H9 (cell line): Measurements from ENCODE around the gene WDR37. TPM values are rescaled to one million over a fixed set of nuclear protein-coding genes. Genes with fewer than 3 reads are reported as not detected.

Source experiments
- DNase-seq: peaks from one replicate; pipeline ENCODE4 v3.0.0-alpha.2; 2017
- H2AFZ ChIP-seq: one replicate; pipeline ENCODE4 v1.6.1; 2013; ENCODE audit warnings: mild to moderate bottlenecking, low read length, control low read depth, moderate library complexity
- H2AK5ac ChIP-seq: 2 replicates; pipeline ENCODE4 v1.6.1; 2013; ENCODE audit warnings: low read length, control low read depth, mixed read lengths; ENCODE audit not compliant: insufficient read length
- H2BK120ac ChIP-seq: one replicate; pipeline ENCODE4 v1.6.1; 2013; ENCODE audit warnings: low read depth, mild to moderate bottlenecking, low read length, control low read depth, inconsistent platforms; ENCODE audit not compliant: poor library complexity, severe bottlenecking
- H2BK12ac ChIP-seq: 2 replicates; pipeline ENCODE4 v1.6.1; 2013; ENCODE audit warnings: low read length, control low read depth, mixed read lengths, low read depth; ENCODE audit not compliant: insufficient read length
- H2BK15ac ChIP-seq: 2 replicates; pipeline ENCODE4 v1.6.1; 2013; ENCODE audit warnings: low read depth, low read length, control low read depth
- H2BK20ac ChIP-seq: one replicate; pipeline ENCODE4 v1.6.1; 2013; ENCODE audit warnings: low read depth, mild to moderate bottlenecking, low read length, control low read depth, inconsistent platforms; ENCODE audit not compliant: poor library complexity, severe bottlenecking
- H2BK5ac ChIP-seq: 2 replicates; pipeline ENCODE4 v1.6.1; 2013; ENCODE audit warnings: low read length, control low read depth, mixed read lengths; ENCODE audit not compliant: insufficient read length
- H3K14ac ChIP-seq: 2 replicates; pipeline ENCODE4 v1.6.1; 2013; ENCODE audit warnings: low read length, control low read depth; ENCODE audit not compliant: insufficient read depth
- H3K18ac ChIP-seq: 2 replicates; pipeline ENCODE4 v1.6.1; 2013; ENCODE audit warnings: low read depth, mild to moderate bottlenecking, mixed read lengths, low read length, control low read depth; ENCODE audit not compliant: insufficient read length
- H3K23ac ChIP-seq: 2 replicates; pipeline ENCODE4 v1.6.1; 2013; ENCODE audit warnings: low read length, control low read depth, mixed read lengths, low read depth; ENCODE audit not compliant: insufficient read length
- H3K23me2 ChIP-seq: 2 replicates; pipeline ENCODE4 v1.6.1; 2013; ENCODE audit warnings: low read depth, mild to moderate bottlenecking, mixed read lengths, low read length, control low read depth; ENCODE audit not compliant: insufficient read length, poor library complexity, severe bottlenecking
- H3K27ac ChIP-seq: 2 replicates; pipeline ENCODE4 v1.5.1; 2013; ENCODE audit warnings: low read length, control low read depth, mixed read lengths, low read depth; ENCODE audit not compliant: insufficient read length
- H3K27me3 ChIP-seq: 2 replicates; pipeline ENCODE4 v1.6.1; 2013; ENCODE audit warnings: low read length, control low read depth, inconsistent platforms; ENCODE audit not compliant: insufficient read depth
- H3K4ac ChIP-seq: 2 replicates; pipeline ENCODE4 v1.6.1; 2013; ENCODE audit warnings: low read depth, mild to moderate bottlenecking, control low read depth, inconsistent platforms, low read length, moderate library complexity
- H3K4me1 ChIP-seq: 2 replicates; pipeline ENCODE4 v1.6.1; 2013; ENCODE audit warnings: low read length, control low read depth, inconsistent platforms; ENCODE audit not compliant: insufficient read depth
- H3K4me2 ChIP-seq: 2 replicates; pipeline ENCODE4 v1.6.1; 2013; ENCODE audit warnings: low read length, control low read depth, mixed read lengths; ENCODE audit not compliant: insufficient read length, insufficient read depth
- H3K56ac ChIP-seq: 2 replicates; pipeline ENCODE4 v1.6.1; 2013; ENCODE audit warnings: low read depth, mild to moderate bottlenecking, mixed read lengths, low read length, control low read depth; ENCODE audit not compliant: insufficient read length
- H3K79me1 ChIP-seq: 2 replicates; pipeline ENCODE4 v1.6.1; 2013; ENCODE audit warnings: low read depth, mild to moderate bottlenecking, moderate library complexity, low read length, control low read depth, inconsistent platforms; ENCODE audit not compliant: insufficient read depth, poor library complexity, severe bottlenecking
- H3K79me2 ChIP-seq: 2 replicates; pipeline ENCODE4 v1.6.1; 2013; ENCODE audit warnings: low read length, control low read depth, inconsistent platforms; ENCODE audit not compliant: insufficient read depth
- H3K9ac ChIP-seq: 2 replicates; pipeline ENCODE4 v1.6.1; 2013; ENCODE audit warnings: low read length, control low read depth, mixed read lengths; ENCODE audit not compliant: insufficient read length; ENCODE audit errors: extremely low read depth
- H3K9me3 ChIP-seq: one replicate; pipeline ENCODE4 v1.6.1; 2013; ENCODE audit warnings: low read depth, low read length, inconsistent platforms; ENCODE audit not compliant: control insufficient read depth
- H3T11ph ChIP-seq: one replicate; pipeline ENCODE4 v1.6.1; 2013; ENCODE audit warnings: mild to moderate bottlenecking, low read length, control low read depth, inconsistent platforms
- H4K20me1 ChIP-seq: one replicate; pipeline ENCODE4 v1.6.1; 2013; ENCODE audit not compliant: control insufficient read depth, insufficient read length, insufficient read depth
- H4K5ac ChIP-seq: 2 replicates; pipeline ENCODE4 v1.6.1; 2013; ENCODE audit warnings: low read depth, mild to moderate bottlenecking, mixed read lengths, low read length, control low read depth; ENCODE audit not compliant: insufficient read length
- H4K8ac ChIP-seq: replicated peaks from 2 replicates; pipeline ENCODE4 v1.6.1; 2013; ENCODE audit warnings: low read length, control low read depth, mixed read lengths, low read depth; ENCODE audit not compliant: insufficient read length
- H4K91ac ChIP-seq: 2 replicates; pipeline ENCODE4 v1.6.1; 2013; ENCODE audit warnings: low read depth, mild to moderate bottlenecking, moderate library complexity, mixed read lengths, low read length, control low read depth; ENCODE audit not compliant: insufficient read length
- H3K27ac Mint-ChIP-seq, 3 experiments: 2 replicates in 2 of 3; 3 replicates in 1 of 3; pipeline ENCODE4 v1.8.0; 2020 to 2021; ENCODE audit warnings: mixed read lengths in 3 of 3, mild to moderate bottlenecking in 1 of 3, moderate library complexity in 1 of 3
- H3K27me3 Mint-ChIP-seq: 2 replicates; pipeline ENCODE4 v1.8.0; 2021; ENCODE audit warnings: low read depth, mild to moderate bottlenecking, moderate library complexity, mixed read lengths
- H3K36me3 Mint-ChIP-seq, 3 experiments: 2 replicates in 2 of 3; 3 replicates in 1 of 3; pipeline ENCODE4 v1.8.0; 2020 to 2021; ENCODE audit warnings: low read depth in 3 of 3, mixed read lengths in 3 of 3; ENCODE audit not compliant: insufficient read depth in 1 of 3
- H3K4me1 Mint-ChIP-seq, 2 experiments: 2 replicates each; pipeline ENCODE4 v1.8.0; 2020; ENCODE audit warnings: mixed read lengths in 2 of 2
- H3K4me3 Mint-ChIP-seq, 2 experiments: 2 replicates in 1 of 2; 3 replicates in 1 of 2; pipeline ENCODE4 v1.8.0; 2020 to 2021; ENCODE audit warnings: mild to moderate bottlenecking in 2 of 2, mixed read lengths in 2 of 2, moderate library complexity in 1 of 2
- H3K9me3 Mint-ChIP-seq, 2 experiments: 2 replicates in 1 of 2; 3 replicates in 1 of 2; pipeline ENCODE4 v1.8.0; 2020; ENCODE audit warnings: mild to moderate bottlenecking in 2 of 2, mixed read lengths in 2 of 2, moderate library complexity in 1 of 2
- CTCF ChIP-seq: fragments of 200-600 bp; sonication (generic); conservative IDR thresholded peaks from 3 replicates; pipeline ENCODE4 v1.8.0; 2021; ENCODE audit warnings: antibody characterized with exemption, mild to moderate bottlenecking
- WGBS: extraction: QIAGEN DNeasy Blood & Tissue Kit; methylation state at CpG from one replicate; pipeline ENCODE4 v1.1.7; 2013; ENCODE audit warnings: missing lambda C conversion rate, low lambda C conversion rate, mixed read lengths; ENCODE audit not compliant: insufficient read length; ENCODE audit errors: extremely low coverage; 5-methylcytosine and 5-hydroxymethylcytosine counted together
- total RNA-seq: library from RNA; stranded (reverse); gene quantifications from 2 replicates; pipeline ENCODE4 v1.2.1, GENCODE V29; 2021

WDR37 gene
- total RNA-seq, 1 experiment from 2014 or later: 13.1 TPM

GRCh38 chr10:1166828-1167275 lies 110.7 kb downstream of the WDR37 start:
- WGBS: no CpG with 5 or more reads among the region's 9 CpGs
- H3K27me3 Mint-ChIP-seq: peaks cover 9% of the 10 kb centered on the region

More at GRCh38 chr10:1166828-1167275, 110.7 kb downstream of the WDR37 start:
- H4K20me1 ChIP-seq: no peaks in the 10 kb centered on the region
- peaks cover 0 to 6% of the 10 kb centered on the region in 2 experiments; a peak in 1 of 4 replicates for H3K4me1 Mint-ChIP-seq
- no peak overlapping the region for H3K27ac ChIP-seq
- no peak overlapping the region for H4K91ac ChIP-seq
- H2BK12ac ChIP-seq: no peak overlapping the region
- H3K27me3 ChIP-seq: no peaks in the 10 kb centered on the region
- no peak overlapping the region for H3K18ac ChIP-seq
- H3T11ph ChIP-seq: no peak overlapping the region
- H3K9me3 ChIP-seq: no peaks in the 10 kb centered on the region
- no peak overlapping the region for H2BK15ac ChIP-seq
- H3K4me1 ChIP-seq: no peaks in the 10 kb centered on the region
- H2AK5ac ChIP-seq: no peak overlapping the region
- no peak overlapping the region for H3K27ac Mint-ChIP-seq
- H2BK20ac ChIP-seq: no peak overlapping the region
- H3K9ac ChIP-seq: no peak overlapping the region
- DNase-seq: no peak
- H3K4me3 Mint-ChIP-seq: no peak overlapping the region
- H3K9me3 Mint-ChIP-seq: no peaks in the 10 kb centered on the region
- TF ChIP-seq CTCF: no peak
- no peak overlapping the region for H2BK5ac ChIP-seq
- H2AFZ ChIP-seq: no peak overlapping the region
- H3K79me1 ChIP-seq: no peaks in the 10 kb centered on the region
- H3K4me2 ChIP-seq: no peak overlapping the region
- H3K23me2 ChIP-seq: no peaks in the 10 kb centered on the region
- no peak overlapping the region for H3K14ac ChIP-seq
- no peak overlapping the region for H4K8ac ChIP-seq
- no peaks in the 10 kb centered on the region for H3K36me3 Mint-ChIP-seq
- H3K4ac ChIP-seq: no peak overlapping the region
- H4K5ac ChIP-seq: no peak overlapping the region
- H3K79me2 ChIP-seq: no peaks in the 10 kb centered on the region
- no peak overlapping the region for H3K23ac ChIP-seq
- H3K56ac ChIP-seq: no peak overlapping the region
- H2BK120ac ChIP-seq: no peak overlapping the region
